Heart left ventricle (tissue), 16 donors: ENCODE measurements around the gene DFFB. TPM values are rescaled to one million over a fixed set of nuclear protein-coding genes. Genes with fewer than 3 reads are reported as not detected.

ENCODE experiments used
- ATAC-seq, 4 donors: fragments of 200-7000 bp; cut with Tn5 transposase; one replicate each; pipeline ENCODE4 v1.9.1; 2020 to 2022; ENCODE audit warnings: moderate library complexity in 4 of 4, mild to moderate bottlenecking in 3 of 4, moderate number of reproducible peaks in 1 of 4
- DNase-seq, 5 donors: peaks; one replicate each; pipeline ENCODE4 v3.0.0-alpha.2; 2020
- H3K27ac ChIP-seq, 12 donors: fragments of 200-600 bp; sonication (generic) in 4 of 12; one replicate each; pipeline versions ENCODE4 v1.5.0 to v1.8.0; 2016 to 2022; ENCODE audit warnings: mild to moderate bottlenecking in 2 of 12
- H3K27me3 ChIP-seq, 9 donors: fragments of 200-600 bp; sonication (generic) in 2 of 9; one replicate each; pipeline versions ENCODE4 v1.5.1 to v1.8.0; 2016 to 2022; ENCODE audit warnings: mild to moderate bottlenecking in 3 of 9
- H3K36me3 ChIP-seq, 9 donors: fragments of 200-600 bp; sonication (generic) in 2 of 9; one replicate each; pipeline versions ENCODE4 v1.5.0 to v1.8.0; 2018 to 2022; ENCODE audit warnings: mild to moderate bottlenecking in 2 of 9
- H3K4me1 ChIP-seq, 12 donors: fragments of 200-600 bp; sonication (generic) in 4 of 12; one replicate each; pipeline versions ENCODE4 v1.5.0 to v1.8.0; 2016 to 2022; ENCODE audit warnings: mild to moderate bottlenecking in 3 of 12
- H3K4me3 ChIP-seq, 12 donors: fragments of 200-600 bp; sonication (generic) in 4 of 12; one replicate each; pipeline versions ENCODE4 v1.5.0 to v1.8.0; 2017 to 2022; ENCODE audit warnings: mild to moderate bottlenecking in 9 of 12, moderate library complexity in 4 of 12
- H3K9me3 ChIP-seq, 12 donors: fragments of 200-600 bp; sonication (generic) in 4 of 12; one replicate each; pipeline versions ENCODE4 v1.5.0 to v1.8.0; 2016 to 2022; ENCODE audit warnings: mild to moderate bottlenecking in 1 of 12
- POLR2A ChIP-seq, 2 donors: fragments of 450-650 bp; IDR thresholded peaks; one replicate each; pipeline ENCODE4 v1.6.1; 2017; ENCODE audit warnings: antibody characterized with exemption in 2 of 2, mild to moderate bottlenecking in 2 of 2, moderate library complexity in 2 of 2
- WGBS, 4 donors: extraction: QIAGEN DNeasy Blood & Tissue Kit in 2 of 4; methylation state at CpG; one replicate each; pipeline versions ENCODE4 v1.1.5 to v1.1.7; 2013 to 2018; 5-methylcytosine and 5-hydroxymethylcytosine counted together
- intact Hi-C, 10 donors: fragments of 100-400 bp; cut with DNase I; formaldehyde crosslinking; loops; one replicate each; pipeline versions ENCODE4 v1.11.1 to v1.14.2; 2022
- polyA plus RNA-seq, 2 donors: library from polyadenylated mRNA; stranded (reverse); fragments of 200-250 nt; gene quantifications; one replicate each; pipeline ENCODE4 v1.2.3, GENCODE V29; 2013
- total RNA-seq, 9 donors: library from RNA; depleted of rRNA in 2 of 9; stranded (reverse); fragments of >200 nt in 2 of 9; fragmentation: NEBNext Ultra II Directional in 3 of 9; extraction: Animal tissue kit (Norgen Biotek cat#: 25700) in 3 of 9; gene quantifications; one replicate each; pipeline versions ENCODE4 v1.1.0 to v1.2.4, GENCODE V29; 2016 to 2023
- TF ChIP-seq, protein P1 (sequence below), 12 donors: fragments of 200-600 bp; sonication (generic) in 4 of 12; IDR thresholded peaks; one replicate each; pipeline versions ENCODE4 v1.5.0 to v1.8.0; 2018 to 2022; ENCODE audit warnings: antibody characterized with exemption in 12 of 12, mild to moderate bottlenecking in 5 of 12
- donor health status: ischemic (EF 13 %, LVEDD 7.1; RV severe dilation, severe dysfunction).
- donor health status: healthy with polysubstance abuse.
- donor health status: DM: no; HTN: yes; CAD: no.
- donor health status: DM: no; HTN: no; CAD: no.
- donor health status: ischemic (EF 25% LVEDD 6.9; RV normal size, moderate dysfunction).
- donor health status: ischemic (EF 25% LVEDD 5.7; RV mildly dilated, moderate dysfunction).
- donor health status: healthy.
- donor health status: DM: yes; HTN: yes; CAD: no.
- donor health status: ischemic (EF 35%, LVEDD 5.7; RV mildly dilated, moderate dysfunction).
- donor health status: nonischemic (EF 11% LVEDD 7.7; RV severe dilation, severe dysfunction).
- donor health status: DM: yes; HTN: yes; CAD: no.
- donor health status: PGD.
- donor health status: ischemic (EF 29% LVEDD 5.4; RV normal size, mild dysfunction).
- donor health status: nonischemic (EF 23%, LVEDD 6.1; RV moderate dilation, normal function).

The DFFB gene
- total and polyA plus RNA-seq, 11 donors = 1.3 to 5.8 (median 2.6) TPM

DNA sequence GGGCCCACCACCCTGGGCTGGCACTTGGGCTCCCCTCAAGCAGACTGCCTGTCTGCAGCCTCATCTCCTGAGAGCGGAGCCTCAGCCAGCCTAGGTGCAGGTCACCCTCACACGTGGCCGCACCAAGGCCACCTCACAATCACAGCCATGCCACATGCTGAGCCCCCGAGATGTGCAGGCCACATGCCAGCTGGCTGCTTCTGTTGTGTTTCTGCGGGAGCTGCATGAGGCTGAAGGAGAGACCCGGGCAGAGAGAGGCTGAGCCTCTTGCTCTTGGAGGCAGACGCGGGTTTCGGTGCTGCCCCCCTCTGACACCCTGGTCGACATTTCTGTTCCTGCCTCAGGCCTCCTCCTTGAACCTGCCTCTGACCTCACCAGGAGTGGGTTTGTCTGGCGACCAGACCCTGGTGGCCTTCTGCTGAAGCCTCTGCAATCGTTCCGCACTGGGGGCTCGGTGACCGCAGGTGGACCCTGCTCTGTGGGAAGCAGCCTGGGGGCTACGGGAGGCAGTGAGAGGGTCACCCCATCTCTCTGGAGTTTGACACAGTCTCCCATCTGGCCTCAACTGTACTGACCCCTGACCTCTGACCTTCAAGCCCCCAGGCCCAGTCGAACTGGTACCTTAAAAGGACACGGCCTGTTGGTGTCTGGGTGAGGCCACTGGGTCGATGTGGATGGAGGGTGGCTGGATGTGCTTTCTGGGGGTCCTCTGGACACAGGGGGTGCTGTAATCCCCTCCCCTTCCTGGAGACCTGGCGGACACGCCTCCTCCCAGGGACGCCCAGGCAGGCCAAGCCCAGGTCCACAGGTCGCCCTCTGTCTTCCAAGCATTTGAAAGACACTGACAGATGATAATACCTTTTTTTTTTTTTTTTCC, 55.8 kb downstream of the DFFB start:
- DNase-seq = peak in 1 of 5 donors; percentile 11
- intact Hi-C loops = loop anchor here in 6 of 10 donors (5.0 to 10.0 kb wide), 7 partner anchors 739 to 1834 kb away; partner anchors contain the start of gene AJAP1 (in 3 of the 6)
- ATAC-seq = no peak

DNA sequence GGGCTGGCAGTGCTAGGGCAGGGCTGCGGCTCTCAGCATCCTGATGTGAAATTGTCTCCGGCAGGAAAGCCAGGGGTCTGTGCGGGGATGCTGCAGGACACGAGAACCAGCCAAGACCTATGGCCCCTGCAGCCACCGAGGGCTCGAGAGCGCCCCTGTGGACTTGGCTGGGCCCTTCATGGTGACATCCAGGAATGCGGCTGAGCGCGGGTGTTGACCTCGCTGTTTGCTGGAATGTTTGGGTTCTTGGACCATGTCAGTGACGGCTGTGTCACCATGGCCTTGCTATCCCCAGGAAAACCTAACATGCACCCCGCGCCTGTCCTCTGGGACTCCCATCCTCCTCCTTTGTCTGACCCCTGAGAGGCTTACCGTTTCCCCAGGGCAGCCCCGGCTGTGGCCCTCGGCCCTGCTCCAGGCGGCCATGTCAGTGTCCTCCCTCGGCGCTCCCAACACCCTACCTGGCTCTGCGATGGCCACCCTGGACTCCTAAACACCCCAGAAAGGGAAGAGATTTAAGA, 57.1 kb downstream of the DFFB start:
- intact Hi-C loops = loop anchor here in 6 of 10 donors (5.0 to 10.0 kb wide), 7 partner anchors 738 to 1833 kb away; partner anchors contain the start of gene AJAP1 (in 3 of the 6)
- ATAC-seq = no peak
- peaks cover 0 to 67% (median 20%) of the 10 kb centered on the region in 9 donors for H3K27me3 ChIP-seq
- H3K4me3 ChIP-seq = no peak overlapping the region
- H3K36me3 ChIP-seq = no peaks in the 10 kb centered on the region
- no peak for DNase-seq
- WGBS, 4 donors = 85 to 93% (median 90%) methylated on average over 14 to 21 of the region's 21 CpGs
- peaks cover 0 to 7% (median 0%) of the 10 kb centered on the region in 12 donors for H3K4me1 ChIP-seq
- TF ChIP-seq, protein P1, sequence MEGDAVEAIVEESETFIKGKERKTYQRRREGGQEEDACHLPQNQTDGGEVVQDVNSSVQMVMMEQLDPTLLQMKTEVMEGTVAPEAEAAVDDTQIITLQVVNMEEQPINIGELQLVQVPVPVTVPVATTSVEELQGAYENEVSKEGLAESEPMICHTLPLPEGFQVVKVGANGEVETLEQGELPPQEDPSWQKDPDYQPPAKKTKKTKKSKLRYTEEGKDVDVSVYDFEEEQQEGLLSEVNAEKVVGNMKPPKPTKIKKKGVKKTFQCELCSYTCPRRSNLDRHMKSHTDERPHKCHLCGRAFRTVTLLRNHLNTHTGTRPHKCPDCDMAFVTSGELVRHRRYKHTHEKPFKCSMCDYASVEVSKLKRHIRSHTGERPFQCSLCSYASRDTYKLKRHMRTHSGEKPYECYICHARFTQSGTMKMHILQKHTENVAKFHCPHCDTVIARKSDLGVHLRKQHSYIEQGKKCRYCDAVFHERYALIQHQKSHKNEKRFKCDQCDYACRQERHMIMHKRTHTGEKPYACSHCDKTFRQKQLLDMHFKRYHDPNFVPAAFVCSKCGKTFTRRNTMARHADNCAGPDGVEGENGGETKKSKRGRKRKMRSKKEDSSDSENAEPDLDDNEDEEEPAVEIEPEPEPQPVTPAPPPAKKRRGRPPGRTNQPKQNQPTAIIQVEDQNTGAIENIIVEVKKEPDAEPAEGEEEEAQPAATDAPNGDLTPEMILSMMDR (IDR thresholded peaks at IDR 0.05) = no peak
- no peak for TF ChIP-seq POLR2A (IDR thresholded peaks at IDR 0.05)
- no peak overlapping the region for H3K27ac ChIP-seq
- H3K9me3 ChIP-seq = no peaks in the 10 kb centered on the region

More for the DNA sequence above, 55.8 kb downstream of the DFFB start:
- no peaks in the 10 kb centered on the region for H3K36me3 ChIP-seq
- H3K27me3 ChIP-seq = peaks cover 0 to 64% (median 17%) of the 10 kb centered on the region in 9 donors
- no peaks in the 10 kb centered on the region for H3K9me3 ChIP-seq
- WGBS, 4 donors = 87 to 93% (median 90%) methylated on average over 18 to 23 of the region's 23 CpGs
- H3K27ac ChIP-seq = no peak overlapping the region
- TF ChIP-seq POLR2A (IDR thresholded peaks at IDR 0.05) = no peak
- TF ChIP-seq, protein P1 (IDR thresholded peaks at IDR 0.05) = no peak
- peaks cover 0 to 7% (median 0%) of the 10 kb centered on the region in 12 donors for H3K4me1 ChIP-seq
- no peak overlapping the region for H3K4me3 ChIP-seq

DNA sequence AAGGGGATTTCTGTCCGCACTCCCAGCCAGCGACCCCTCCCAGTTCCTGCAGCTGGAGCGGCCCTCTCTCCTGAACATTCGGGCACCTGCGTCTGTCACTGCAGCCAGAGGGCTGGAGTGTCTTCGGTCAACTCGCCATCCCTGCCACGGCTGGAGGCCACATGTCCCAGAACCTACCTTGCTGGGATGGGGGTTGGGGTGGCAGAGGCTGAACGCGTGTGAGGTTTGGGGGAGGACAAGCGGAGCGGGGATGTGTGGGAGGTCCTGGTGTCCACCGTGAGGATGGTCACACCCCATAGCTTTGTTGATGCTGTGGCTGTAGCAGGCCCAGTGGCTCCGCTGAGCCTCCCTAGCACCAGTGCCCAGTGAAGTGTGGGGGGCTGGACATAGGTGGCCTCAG, 57.6 kb downstream of the DFFB start:
- no peaks in the 10 kb centered on the region for H3K9me3 ChIP-seq
- H3K27ac ChIP-seq = no peak overlapping the region
- peaks cover 0 to 7% (median 0%) of the 10 kb centered on the region in 12 donors for H3K4me1 ChIP-seq
- no peaks in the 10 kb centered on the region for H3K36me3 ChIP-seq
- H3K27me3 ChIP-seq = peaks cover 0 to 69% (median 23%) of the 10 kb centered on the region in 9 donors
- WGBS, 4 donors = 85 to 90% (median 88%) methylated on average over 8 to 14 of the region's 14 CpGs
- no peak overlapping the region for H3K4me3 ChIP-seq
- DNase-seq (no peak), ATAC-seq (no peak)
- TF ChIP-seq POLR2A (IDR thresholded peaks at IDR 0.05) = no peak
- TF ChIP-seq, protein P1 (IDR thresholded peaks at IDR 0.05) = no peak
- intact Hi-C loops = loop anchor here in 7 of 10 donors (5.0 to 10.0 kb wide), 7 partner anchors 737 to 1832 kb away; partner anchors contain the start of gene AJAP1 (in 3 of the 7)
